COLO829 (cell line): Measurements from ENCODE around the gene VEZT.
A peak's percentile ranks its signal among the peaks of the same experiment; 100 is the strongest.
"Not testable (repeated sequence)": the region's sequence is repeated elsewhere in the genome, so short reads cannot be mapped to it uniquely, and the experiment has no call there.

Experiments
- DNase-seq: peaks from one replicate; pipeline ENCODE4 v3.0.0; 2012; ENCODE audit warnings: low spot score

Gene VEZT, protein sequence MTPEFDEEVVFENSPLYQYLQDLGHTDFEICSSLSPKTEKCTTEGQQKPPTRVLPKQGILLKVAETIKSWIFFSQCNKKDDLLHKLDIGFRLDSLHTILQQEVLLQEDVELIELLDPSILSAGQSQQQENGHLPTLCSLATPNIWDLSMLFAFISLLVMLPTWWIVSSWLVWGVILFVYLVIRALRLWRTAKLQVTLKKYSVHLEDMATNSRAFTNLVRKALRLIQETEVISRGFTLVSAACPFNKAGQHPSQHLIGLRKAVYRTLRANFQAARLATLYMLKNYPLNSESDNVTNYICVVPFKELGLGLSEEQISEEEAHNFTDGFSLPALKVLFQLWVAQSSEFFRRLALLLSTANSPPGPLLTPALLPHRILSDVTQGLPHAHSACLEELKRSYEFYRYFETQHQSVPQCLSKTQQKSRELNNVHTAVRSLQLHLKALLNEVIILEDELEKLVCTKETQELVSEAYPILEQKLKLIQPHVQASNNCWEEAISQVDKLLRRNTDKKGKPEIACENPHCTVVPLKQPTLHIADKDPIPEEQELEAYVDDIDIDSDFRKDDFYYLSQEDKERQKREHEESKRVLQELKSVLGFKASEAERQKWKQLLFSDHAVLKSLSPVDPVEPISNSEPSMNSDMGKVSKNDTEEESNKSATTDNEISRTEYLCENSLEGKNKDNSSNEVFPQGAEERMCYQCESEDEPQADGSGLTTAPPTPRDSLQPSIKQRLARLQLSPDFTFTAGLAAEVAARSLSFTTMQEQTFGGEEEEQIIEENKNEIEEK

DNA sequence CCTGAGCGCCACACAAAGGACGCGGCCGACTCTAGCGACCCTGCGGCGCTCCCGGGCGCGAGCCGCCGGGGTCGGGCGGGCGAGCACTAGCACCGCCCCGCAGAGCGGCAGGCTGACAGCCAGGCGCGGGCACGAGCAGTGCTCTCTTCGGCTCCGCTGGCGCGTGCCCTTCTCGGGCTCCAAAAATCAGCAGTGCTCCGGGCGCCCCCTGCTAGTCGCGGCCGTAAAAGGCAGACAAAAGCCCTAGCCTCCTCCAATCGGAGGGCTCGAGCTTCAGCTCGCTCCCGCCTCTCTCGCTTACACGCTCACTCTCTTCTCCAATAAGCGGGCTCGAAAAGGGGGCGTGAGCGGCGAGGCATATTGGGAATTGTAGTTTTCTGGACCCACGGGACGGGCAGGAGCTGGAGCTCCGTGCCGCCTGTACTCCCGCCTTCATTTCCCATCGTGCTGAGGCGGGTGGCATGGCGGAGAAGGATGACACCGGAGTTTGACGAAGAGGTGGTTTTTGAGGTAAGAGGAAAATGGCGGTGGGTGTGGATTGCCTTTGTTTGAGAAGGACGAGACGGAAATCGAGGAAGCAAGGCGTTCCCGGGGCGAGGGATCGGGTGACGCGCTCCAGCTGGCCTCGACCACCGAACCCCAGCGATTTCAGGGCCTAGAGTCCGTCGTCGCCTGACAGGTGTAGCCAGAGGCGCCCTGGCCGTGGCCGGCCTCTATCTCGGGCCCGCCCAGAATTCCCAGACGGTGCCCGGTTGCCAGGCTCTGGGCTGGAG, at the start of gene VEZT, which contains the start of gene FGD6:
VEZT (plus strand) TSS at position 431 of the 773 bp plus-strand sequence; CDS start at position 475, 44 bp downstream.
FGD6 (minus strand) TSS at position 91 of the 773 bp plus-strand sequence. CDS start 227 bp downstream, outside the sequence.
- peak; percentile 95 for DNase-seq

GRCh38 chr12:95168746-95169145, 48.9 kb upstream of the VEZT start:
- no peak for DNase-seq

- peak; percentile 3 for DNase-seq
These were observed 48.2 kb upstream of the VEZT start for GRCh38 chr12:95169368-95169767.

DNA sequence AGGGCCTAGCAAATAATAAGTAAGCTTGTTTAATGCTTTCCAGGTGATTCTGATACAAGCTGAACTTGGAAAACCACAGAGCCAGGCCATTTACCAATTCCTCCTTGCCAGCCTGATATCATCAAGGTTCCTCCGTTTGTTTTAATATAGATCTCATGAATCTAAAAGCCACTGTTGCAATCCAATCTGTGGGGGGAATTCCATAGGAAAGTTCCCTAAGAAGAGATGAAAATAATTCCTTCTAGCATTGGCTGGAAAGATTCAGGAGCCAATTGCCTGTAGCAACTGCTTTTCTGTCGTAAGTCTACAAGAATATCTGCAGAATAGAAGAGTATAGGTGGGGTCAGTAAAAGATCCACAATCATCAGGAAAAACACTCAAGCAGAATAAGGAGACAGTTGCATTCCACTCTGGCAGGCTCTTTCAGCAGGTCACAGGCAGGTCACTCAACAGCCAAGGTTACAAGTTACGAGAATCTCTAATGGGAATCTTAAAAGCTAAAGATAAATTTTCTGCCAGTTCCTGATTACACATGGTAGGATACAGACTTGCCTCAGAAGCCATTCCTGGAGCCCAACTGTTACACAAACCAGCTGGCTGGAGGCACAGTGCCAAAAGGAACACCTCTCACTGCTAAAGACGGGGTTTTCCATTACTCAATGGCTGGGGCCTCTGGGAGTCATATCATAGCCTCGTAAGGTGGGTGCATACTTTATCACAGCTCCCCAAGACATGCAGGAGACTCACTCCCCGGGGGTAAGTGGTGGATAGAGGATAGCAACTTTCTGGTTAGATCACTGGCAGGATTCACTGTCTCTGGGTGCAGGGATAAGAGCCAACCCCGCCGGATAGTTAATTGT, 44.0 kb upstream of the VEZT start:
- DNase-seq, result no peak

GRCh38 chr12:95177201-95177768, 40.3 kb upstream of the VEZT start:
- no peak for DNase-seq

DNA sequence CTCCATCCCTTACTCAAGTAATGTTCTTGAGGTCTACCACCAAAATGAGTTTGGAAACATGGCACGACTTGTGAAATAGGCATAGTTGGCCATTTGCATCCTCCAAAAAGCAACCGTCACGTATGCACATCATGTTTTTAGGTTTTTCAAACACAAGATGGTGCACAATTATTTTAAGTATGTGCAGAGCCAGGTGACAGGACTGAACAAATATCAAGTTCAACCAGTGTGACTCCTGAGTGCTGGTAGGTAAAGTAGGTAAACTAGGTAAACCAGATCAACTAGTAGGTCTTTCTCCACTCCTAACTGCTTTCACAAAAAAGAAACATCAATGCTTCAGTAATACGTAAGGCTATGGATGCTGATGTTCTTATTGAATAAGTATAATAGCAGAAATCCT, 39.5 kb upstream of the VEZT start:
- DNase-seq, result no peak

GRCh38 chr12:95179011-95179410, 38.6 kb upstream of the VEZT start:
- DNase-seq, result no peak

- DNase-seq, result no peak
These were observed 36.5 kb upstream of the VEZT start for GRCh38 chr12:95181103-95181502.

GRCh38 chr12:95182868-95183415, 34.7 kb upstream of the VEZT start:
- no peak for DNase-seq

- no peak for DNase-seq
These were observed 33.5 kb upstream of the VEZT start for GRCh38 chr12:95184121-95184520.

- DNase-seq, result no peak
These were observed 32.5 kb upstream of the VEZT start for GRCh38 chr12:95185072-95185471.

GRCh38 chr12:95185854-95186253, 31.8 kb upstream of the VEZT start:
- no peak for DNase-seq

DNA sequence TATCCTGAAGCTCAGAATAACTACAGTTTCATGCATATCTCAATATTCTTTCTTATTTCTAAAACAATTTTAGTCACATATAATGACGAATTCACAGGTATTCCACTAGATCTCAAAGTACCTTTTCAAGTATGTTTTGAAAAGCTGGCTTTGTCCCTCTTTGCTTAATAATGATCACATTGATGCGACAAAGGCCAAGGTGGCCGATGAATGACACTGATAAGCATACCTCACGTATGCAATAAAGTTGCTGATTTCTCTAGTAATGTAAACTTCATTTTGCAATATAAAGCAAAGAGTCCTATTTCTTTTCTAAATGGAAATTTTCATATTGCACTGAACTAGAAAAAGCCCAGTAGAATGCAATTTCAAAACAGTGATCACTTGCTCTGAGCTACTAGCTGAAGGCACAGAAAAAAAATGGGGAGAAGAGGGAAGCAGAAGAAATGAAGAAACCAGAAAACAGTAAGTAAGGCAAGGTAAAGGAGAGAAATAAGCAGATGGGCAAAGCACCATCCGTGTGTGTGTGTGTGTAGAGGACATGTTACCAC, 29.7 kb upstream of the VEZT start:
- DNase-seq, result no peak

DNA sequence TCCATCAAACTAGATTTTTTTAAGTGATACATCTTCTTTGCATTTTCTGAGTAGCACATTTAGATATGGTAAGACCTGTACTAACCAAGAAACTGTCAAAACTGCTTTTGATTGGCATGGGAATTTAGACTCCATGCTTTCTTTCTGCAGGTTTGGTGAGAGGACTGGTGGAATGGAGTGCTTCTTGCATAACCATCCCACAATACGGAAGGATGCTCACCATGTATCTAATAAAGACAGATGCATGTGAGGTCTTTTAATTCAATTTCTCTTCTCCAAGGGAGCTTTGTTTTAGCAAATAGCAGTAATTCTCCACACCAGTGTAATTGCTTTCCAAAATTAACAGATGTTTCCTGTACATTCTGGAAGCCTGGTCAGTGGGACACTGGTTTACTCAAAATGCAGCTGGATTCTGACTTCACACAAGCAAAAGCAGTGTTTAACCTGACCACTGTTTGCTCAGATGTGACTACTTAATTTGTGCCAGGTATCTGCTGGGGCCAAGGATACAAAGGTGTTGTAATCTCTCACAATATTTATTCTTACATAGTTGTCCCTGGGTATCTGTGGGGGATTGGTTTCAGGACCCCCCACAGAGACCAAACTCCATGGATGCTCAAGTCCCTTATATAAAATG, 26.4 kb upstream of the VEZT start:
- DNase-seq, result no peak

- DNase-seq, result no peak
These were observed 25.3 kb upstream of the VEZT start for GRCh38 chr12:95192271-95192670.

GRCh38 chr12:95193139-95193538, 24.5 kb upstream of the VEZT start:
- DNase-seq, result no peak

- no peak for DNase-seq
These were observed 22.5 kb upstream of the VEZT start for GRCh38 chr12:95195122-95195521.

DNA sequence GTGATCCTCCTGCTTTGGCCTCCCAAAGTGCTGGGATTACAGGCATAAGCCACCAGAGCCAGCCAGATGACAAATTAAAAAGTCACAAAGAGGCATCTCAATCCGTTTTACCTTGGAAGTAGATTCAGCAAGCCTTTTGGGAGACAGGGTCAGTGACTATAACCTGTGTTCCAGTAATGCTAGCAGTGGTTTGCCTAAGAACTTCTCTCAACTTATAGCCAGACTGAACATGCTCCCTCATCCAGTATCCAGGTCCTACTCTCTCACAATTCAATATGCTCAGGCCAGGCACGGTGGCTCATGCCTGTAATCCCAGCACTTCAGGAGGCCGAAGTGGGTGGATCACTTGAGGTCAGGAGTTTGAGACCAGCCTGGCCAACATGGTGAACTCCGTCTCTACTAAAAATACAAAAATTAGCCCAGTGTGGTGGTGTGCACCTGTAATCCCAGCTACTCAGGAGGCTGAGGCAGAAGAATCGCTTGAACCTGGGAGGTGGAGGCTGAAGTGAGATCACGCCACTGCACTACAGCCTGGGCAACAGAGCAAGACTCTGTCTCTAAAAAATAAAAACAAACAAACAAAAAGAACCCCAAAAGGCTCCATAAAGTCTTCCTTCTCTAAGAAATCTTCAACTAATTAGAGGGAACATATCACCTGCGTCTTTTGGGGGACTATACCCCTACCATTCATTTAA, 20.6 kb upstream of the VEZT start:
- DNase-seq, result not testable (repeated sequence)

DNA sequence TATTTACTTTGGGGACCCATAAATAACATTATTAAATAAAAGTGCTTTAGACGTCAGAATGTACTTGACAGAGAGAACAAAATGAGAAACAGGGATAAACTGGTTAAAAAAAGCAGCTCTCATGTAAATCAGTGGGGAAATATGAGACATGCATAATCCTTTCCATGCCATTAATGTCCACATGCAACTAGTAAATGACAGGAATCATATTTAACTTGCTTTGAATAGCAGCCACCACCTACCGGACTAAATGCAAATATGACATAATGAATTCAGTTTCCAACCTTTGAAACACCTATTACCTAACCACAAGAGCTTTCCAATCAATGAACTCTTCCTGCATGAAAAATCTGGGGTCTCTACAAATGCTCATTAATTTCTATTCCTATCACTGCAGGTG, 20.0 kb upstream of the VEZT start:
- DNase-seq, result no peak
